Stimulated activated naive CD8-positive, alpha-beta T cell treated with anti-CD3 and anti-CD28 coated beads, Interleukin-15, Interleukin-2, amounts not matched to agents 100 U/mL and 50 U/mL, for 24 hours (primary cell): ENCODE measurements around the gene TRPM2.
"Not testable (repeated sequence)": the region's sequence is repeated elsewhere in the genome, so short reads cannot be mapped to it uniquely, and the experiment has no call there.

Experiments used
- ATAC-seq: fragments of 150-1000 bp; cut with Tn5 transposase; one replicate; pipeline ENCODE4 v1.10.0; 2021
- DNase-seq: peaks from one replicate; pipeline ENCODE4 v3.0.0; 2021

Gene TRPM2

DNA sequence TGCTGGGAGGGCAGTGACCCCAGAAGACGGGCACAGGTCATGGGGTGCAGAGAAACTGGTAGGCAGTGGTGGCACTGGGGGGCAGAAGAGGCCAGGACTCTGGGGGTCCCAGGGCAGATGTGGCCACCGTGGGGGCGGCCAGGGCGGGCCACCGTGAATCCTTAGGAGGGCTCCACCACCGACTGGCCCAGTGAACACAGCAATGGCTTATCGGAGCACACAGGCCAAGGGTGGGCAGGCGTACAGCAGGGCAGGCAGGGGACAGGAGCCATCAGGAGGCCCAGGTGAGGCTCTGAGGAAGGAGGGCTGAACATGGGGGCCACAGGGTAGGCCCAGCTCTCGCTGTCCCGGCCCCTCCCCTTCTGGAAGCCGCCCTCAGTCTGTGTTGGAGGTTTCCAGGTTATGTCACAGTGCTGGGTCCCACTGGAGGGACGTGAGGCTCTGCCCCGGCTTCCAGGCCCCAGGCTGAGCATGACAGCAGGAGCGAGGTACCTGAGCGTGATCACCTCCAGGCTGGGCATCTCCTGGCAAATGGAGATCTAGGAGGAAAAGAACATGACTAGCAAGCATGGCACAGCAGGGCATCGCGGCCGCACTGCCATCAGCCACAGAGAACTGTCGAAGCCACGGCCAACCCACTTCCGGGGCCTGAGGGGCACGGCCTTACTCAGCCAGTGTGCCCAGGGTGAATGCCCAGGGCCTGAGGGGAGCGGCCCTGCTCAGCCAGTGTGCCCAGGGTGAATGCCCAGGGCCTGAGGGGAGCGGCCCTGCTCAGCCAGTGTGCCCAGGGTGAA lies 18.0 kb upstream of the TRPM2 start:
- no peak for ATAC-seq
- no peak for DNase-seq

DNA sequence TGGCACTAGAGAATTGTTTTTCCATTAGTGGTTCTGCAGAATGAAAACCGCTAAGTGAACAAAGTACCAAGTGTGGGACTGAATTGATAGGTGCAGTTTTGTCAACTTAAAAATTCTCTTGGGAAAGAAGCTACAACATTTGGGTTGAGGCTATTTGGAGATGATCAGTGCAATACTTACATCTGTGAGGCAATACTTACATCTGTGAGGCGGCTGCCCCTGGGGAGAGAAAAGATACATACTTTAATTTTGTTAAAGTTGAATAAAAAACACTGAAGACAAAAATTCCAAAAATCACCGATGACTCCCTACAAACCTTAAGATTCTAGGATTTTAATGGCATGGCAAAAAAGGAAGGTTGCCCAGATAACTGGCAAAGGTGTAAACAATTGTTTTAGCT lies 16.0 kb upstream of the TRPM2 start:
- ATAC-seq = no peak
- DNase-seq = no peak

DNA sequence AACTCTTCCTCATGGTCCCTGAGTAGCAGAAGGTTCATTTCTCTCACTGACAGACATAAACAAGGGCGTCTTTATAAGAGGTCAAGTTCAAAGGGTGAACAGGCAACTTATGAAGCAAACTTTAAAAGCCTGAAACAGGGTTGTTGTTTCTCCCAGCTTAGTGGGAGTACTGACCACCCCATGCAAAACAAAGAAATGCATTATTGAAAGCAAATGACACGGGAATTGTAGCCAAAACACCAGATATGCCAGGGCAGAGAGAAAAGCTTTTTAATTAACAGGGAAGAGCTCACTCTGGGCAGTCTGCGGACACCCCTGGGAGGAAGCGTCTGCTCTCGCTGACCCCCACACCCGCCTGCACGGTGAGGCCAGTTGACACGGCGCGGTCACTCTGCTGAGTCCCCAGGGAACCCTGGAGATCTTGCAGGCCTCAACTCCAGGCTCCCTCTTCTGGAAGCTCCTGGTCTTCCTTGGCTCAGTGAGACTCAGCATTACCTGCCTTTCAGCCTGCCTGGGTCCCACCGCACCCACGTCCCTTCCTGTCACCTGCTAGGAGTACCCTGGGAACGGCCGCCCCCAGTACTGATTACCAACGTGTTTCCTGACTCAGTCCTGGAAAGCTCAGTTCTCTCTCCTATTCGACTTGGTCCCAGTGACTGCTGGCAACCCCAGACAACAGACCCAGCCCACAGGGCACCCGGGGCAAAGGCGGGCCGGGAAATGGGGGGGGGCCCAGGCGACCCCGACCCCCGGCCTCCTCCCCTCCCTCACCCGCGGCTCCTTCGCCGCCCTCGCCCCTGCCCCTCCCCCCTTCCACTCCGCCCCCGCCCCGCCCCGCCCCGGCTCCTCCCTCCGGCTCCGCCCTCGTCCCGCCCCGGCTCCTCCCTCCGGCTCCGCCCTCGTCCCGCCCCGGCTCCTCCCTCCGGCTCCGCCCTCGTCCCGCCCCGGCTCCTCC lies 15.2 kb upstream of the TRPM2 start:
- no peak for ATAC-seq
- DNase-seq = no peak

DNA sequence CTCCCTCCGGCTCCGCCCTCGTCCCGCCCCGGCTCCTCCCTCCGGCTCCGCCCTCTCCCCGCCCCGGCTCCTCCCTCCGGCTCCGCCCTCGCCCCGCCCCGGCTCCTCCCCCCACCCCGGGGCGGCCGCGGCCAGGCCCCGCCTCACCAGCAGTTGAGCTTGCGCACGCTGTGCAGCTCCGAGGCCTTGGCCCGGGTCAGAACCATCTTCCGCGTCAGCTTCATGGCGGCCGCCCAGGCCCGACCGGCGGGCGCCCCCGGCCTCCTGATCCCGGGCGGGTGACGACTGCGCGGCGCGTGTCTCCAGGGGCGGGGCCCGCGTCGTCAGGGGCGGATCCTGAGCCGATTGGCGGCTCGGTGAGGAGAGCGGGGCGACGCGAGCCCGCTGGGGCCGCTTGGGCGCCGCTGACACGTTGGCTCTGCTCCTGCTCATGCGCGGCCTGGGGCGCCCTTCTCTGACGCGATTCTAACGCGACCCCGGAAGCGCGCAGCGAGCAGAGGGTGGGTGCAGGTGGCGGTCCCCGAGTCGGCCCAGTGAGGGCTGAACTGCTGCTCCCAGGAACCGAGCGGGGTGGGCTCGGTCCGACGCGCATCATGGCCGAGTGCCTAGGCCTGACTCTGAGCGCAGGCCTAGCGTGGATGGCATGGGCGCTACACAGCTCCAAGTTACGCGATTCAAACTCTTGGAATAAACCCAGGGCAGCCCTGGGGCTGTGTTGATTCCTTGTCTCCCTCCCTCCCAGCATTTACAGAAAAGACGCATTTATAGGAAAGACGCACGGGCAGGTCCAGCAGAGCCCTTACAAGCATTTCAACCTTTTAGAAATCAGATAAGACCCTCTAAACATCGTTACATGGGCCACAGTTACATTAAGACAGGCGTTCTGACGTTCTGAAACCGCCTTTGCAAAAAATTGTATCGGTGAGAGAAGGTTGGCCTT lies 14.2 kb upstream of the TRPM2 start, which contains the start of gene CFAP410:
CFAP410 (minus strand) TSS at position 420 of the 940 bp plus-strand sequence; CDS start at position 224, 196 bp downstream.
- peak; percentile 95 for DNase-seq
- peak; percentile 97 for ATAC-seq

DNA sequence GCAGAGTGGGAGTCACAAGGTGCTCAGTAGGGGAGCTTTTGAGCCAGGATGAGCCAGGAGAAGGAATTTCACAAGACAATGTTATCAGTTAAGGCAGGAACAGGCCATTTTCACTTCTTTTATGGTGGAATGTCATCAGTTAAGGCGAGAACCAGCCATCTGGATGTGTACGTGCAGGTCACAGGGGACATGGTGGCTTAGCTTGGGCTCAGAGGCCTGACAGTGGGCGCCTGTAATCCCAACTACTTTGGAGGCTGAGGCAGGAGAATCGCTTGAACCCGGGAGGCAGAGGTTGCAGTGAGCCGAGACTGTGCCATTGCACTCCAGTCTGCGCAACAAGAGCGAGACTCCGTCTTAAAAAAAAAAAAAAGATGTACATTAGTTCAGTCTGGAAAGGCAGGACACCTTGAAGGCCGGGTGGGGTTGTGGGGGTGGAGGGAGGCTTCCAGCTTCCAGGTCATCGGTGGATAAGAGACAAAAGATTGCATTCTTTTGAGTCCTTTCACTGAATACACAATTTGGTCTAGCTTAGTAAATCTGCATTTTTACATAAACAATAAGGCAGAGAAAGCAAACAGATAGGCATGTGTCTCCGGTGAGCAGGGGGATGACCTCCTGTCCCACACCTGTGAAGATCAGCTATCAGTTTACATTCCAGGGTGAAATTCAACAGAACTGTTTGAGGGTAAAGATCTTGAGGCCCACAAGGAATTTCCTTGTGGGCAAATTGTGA lies 11.5 kb upstream of the TRPM2 start:
- ATAC-seq, DNase-seq: not testable (repeated sequence)

DNA sequence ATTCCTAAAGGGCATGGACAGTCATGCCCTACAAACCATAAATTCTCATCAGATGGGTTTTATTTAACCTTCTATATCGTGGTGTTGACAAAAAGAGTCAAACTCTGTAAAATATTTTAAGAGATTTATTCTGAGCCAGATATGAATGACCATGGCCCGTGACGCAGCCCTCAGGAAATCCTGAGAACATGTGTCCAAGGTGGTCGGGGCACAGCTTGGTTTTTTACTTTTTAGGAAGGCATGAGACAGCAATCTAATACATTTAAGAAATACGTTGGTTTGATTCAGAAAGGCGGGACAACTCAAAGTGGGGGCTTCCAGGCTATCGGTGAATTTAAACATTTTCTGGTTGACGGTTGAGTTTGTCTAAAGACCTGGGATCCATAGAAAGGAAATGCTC lies 10.4 kb upstream of the TRPM2 start:
- ATAC-seq = not testable (repeated sequence)

DNA sequence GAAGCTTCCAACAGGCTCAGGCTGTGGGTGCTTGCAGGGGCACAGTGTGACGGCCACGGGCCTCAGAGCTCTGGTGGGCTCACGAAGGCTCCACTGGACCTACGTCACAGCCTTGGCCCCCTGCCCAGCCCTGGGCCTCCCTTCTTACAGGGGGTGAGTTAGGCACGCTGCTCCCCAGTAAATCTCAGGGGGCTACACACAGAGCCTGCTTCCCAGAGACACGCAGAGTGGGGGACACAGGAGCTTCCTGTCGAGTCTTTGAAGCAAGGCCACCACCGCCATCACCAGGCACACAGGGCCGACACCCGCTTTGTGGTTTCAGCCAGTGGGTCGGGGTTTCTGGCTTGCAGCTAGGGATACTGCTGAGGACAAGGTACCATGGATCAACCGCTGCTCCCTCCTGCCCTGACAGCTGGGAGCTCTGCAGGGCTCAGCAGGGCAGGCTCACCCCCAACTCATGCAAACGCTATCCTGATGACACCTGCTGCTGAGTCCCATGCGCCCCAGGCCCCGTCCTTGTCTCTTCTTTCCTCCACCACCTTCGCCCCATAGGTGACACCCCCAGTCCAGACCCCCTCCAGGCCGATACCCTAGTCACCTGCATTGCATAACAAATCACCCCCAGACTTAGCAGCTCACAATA lies 8.8 kb upstream of the TRPM2 start:
- ATAC-seq = no peak
- no peak for DNase-seq

More for the DNA sequence above, 10.4 kb upstream of the TRPM2 start:
- not testable (repeated sequence) for DNase-seq

DNA sequence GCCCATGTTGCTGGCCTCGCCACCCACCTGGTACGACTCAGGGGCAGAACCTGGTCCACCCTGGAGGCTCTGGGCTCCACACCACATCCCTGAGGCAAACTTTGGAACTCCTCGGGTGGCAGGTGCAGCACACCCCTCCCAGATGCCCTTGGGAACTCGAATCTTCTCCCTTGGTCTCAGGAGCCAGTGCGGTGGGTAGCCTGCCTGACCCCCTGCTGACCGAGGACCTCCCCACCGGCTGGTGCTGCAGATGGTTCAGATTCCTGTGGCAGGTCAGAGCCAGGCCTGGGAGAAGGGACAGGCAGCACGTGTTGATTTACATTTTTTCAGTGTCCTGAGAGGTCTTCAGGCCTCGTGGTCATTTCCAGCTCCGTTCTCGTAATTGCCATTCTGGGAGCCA lies 7.9 kb upstream of the TRPM2 start:
- ATAC-seq (no peak), DNase-seq (no peak)

DNA sequence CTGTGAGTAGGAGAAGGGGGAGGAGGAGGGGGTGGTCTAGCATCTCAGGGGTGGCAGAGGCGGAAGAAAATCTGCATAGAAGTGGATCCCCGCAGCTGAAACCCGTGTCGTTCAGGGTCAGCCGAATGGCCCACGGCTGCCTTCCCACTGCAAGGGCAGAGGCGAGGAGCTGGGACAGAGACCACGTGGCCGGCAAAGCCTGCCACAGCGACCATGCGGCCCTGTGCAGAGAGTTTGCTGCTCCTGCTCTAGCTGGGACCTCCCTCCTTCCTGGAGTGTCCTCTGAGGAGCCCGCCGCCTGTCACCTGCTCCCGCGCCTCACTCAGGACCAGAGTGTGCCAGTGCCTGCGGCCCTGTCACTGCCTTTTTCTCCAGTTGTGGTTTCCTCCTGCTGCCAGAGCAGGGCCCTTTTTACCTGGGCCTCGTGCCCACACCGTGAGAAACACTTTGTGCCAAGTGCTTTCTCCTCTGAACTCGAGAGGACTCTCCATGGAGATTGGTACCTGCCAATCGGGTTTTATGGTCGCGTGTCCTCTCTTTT lies 5.4 kb upstream of the TRPM2 start:
- DNase-seq = no peak
- ATAC-seq = no peak

DNA sequence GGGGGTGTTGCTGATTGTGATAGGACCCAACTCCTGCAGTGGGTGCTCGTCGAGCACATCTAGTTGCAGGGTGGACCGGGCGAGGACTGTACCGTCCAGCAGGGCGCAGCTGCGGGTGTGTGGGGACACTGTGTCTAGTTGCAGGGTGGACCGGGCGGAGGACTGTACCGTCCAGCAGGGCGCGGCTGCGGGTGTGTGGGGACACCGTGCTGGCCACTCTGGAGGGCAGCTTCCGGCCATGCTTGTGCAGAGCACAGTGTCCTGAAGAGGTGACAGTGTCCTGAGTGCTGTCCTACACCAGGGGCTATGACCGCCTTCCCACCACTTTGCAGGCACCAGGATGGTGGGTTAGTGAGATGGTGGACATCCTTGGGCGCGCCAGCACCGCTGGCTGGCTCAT lies 4.6 kb upstream of the TRPM2 start:
- DNase-seq (no peak), ATAC-seq (no peak)

DNA sequence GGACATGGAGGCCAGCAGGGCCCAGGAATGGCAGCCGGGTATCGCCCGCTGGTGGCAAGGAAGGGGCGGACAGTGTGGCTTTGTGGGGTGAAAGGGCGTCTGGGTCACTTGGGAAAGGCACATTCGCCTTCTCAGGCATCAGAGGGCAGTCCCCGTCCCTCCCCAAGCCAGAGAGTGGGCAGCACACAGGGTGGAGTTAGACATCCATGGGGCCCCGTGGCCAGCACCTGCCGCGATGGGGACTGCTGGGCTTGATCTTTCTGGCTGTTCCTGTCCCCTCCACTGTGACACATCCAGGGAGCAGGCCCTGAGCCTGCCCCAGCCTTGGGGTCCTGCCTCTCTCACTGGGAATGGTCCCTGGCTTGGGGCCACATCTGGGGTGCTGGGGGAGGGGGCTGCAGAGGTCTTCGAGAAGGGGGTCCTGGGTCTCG lies 4.0 kb upstream of the TRPM2 start:
- DNase-seq = no peak
- ATAC-seq = no peak

DNA sequence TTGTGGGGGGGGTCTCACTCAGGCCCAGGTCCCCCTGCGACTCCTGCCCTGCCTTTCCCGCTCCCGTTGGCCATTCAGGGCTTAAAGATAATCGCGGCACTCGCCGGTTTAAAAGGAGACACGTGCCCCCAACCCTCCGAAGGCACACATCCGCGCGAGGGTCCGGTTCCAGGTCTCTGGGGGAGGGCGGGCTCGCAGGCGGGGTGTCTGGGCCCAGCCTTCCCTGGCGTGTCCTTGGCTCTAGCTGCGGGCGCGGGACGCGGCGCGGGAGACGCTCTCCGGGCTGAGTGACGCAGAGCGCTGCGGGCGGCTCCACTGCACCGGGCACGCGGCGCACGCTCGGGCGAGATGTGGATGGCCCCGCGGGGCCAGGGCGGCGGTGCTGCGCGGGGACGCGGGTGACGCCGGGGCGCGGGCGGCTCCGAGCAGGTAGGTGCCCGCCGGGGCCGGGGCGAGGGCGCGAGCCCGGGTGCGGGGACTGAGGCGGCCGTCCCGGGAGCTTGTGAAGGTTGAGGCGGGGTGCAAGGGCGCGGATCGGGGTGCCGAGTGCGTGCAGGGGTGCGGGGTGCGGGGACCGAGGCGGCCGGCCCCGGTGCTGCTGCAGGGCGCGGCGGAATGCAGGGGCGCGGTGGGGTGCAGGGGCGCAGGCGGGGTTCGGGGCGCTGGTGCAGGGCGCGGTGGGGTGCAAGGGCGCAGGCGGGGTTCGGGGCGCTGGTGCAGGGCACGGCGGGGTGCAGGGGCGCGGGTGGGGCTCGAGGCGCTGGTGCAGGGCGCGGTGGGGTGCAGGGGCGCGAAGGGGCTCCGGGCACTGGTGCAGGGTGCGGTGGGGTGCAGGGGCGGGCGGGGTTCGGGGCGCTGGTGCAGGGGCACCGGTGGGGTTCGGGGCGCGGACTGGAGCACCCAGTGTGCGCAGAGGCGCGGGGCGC lies 3.3 kb upstream of the TRPM2 start:
- ATAC-seq = no peak
- DNase-seq = no peak

DNA sequence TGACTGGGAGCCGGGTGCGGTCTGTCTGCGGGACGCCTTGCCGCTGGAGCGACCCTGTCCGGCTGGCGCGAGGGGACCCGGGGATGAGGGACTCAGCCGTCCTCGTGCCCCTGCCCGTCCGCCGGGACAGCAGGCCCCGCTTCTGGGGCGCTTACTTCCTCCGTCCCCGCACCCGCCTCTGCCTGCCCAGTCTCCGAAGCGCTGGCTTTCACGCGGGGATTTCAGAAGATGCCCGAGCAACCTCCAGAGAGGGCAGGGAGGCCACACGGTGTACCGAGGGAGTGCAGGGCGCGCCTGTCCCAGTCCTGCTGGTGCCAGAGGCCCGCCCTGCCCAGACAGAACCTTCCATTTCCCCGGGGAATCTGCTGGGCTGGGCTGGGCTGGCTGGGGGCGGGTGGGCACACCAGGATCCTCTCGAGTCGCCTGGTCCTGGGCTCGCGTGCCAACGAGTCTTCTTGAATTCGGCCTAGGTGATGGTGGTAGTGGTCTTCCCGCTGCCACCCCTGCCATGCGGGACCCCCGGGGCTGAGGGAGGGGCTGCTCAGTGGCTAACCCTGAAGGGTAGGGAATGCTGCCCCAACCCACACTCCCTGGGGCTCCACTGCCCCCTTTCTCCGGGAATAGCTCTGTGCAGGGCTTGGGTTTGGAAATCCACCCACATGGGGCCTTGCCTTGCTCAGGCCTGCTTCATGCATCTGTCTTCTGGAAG lies 2.5 kb upstream of the TRPM2 start:
- ATAC-seq (no peak), DNase-seq (no peak)

DNA sequence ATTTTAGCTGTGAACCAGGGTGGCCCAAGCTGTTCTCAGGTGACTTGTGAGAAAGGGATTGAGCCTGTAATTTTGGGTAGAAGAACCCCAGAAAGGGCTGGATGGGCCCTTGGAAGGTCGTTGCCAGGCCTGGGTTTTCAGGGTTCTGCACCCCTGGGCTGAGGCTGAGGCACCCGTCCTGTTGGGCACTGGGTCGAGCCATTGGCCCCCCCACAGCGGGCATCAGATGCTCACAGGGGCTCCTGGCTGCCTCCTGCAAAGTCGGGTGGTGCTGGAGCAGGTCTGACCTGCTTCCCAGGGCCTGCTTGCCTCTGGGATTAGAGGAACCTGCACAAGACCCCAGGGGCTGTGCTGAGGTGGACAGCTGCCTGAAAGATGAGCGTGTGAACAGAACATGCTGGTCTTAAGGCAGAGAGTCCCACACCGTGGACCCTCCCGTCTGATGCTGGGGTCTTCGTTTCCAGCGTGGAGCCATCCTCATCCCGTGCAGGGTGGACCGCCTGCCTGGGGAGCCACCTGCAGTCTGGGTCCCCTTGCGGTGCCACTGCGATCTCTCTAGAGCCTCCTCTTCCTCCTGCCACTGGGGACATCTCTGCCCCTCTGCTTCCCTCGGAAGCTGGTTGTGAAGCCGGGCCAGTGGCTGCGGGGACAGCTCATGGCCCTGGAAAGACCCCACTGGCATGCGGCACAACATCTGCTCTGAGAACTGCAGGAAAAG lies 1.7 kb upstream of the TRPM2 start:
- ATAC-seq = no peak
- DNase-seq = no peak

DNA sequence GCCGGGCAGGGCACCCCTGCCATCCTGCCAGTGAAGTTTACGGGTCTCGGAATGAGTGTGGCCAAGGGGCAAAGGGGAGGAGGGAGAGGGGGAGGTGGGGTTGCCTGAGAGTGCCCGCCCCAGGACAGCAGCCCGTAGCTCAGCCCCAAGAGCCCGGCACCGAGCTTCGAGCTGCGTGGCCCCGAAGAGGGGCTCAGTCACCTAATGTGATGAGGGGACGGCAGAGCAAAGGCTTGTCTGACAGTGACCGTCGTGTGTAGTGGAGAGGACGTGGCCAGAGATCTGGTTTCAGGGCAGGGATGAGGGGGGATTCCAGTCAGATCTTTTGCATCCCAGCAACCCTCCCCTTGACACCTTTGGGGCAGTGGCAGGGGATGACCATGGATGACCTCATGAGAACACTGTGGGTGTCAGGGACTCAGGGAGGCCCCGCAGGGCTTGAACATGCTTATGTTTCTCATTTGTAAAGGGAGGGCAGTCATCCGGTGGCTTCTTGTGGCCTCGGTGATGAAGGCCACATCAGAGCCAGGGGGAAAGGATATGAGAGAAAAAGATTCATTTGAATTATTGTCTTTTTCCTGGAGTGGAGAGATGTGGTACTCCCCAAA lies 1.1 kb upstream of the TRPM2 start:
- ATAC-seq (no peak), DNase-seq (no peak)

DNA sequence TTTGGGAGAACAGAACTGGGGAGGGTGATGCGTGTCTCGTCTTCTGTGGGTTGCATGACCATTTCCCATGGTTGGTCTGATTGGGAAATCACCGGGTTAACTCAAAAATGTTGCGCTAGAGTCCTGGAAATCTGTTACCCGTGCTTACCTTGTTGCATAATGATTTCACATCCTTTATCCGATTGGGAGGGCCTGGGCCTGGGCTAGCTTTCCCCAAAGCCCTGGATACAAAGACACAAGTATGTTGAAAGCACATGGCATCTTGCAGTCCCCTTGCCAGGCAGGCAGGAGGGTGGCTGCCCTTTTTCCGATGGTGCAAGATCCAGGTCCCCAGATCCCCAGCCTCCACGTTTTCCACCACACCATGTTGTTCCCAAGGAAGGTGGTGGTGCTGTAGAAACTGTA lies 582 bp downstream of the TRPM2 start:
- no peak for DNase-seq

More for the DNA sequence above, 582 bp downstream of the TRPM2 start:
- no peak for ATAC-seq
